ENCODE results near the gene NUDT22. TPM values are rescaled to one million over a fixed set of nuclear protein-coding genes. Genes with fewer than 3 reads are reported as not detected.

NUDT22 gene
- total and polyA plus RNA-seq, 2 experiments from 2014 or later, result 33.9 to 67.0 TPM

DNA sequence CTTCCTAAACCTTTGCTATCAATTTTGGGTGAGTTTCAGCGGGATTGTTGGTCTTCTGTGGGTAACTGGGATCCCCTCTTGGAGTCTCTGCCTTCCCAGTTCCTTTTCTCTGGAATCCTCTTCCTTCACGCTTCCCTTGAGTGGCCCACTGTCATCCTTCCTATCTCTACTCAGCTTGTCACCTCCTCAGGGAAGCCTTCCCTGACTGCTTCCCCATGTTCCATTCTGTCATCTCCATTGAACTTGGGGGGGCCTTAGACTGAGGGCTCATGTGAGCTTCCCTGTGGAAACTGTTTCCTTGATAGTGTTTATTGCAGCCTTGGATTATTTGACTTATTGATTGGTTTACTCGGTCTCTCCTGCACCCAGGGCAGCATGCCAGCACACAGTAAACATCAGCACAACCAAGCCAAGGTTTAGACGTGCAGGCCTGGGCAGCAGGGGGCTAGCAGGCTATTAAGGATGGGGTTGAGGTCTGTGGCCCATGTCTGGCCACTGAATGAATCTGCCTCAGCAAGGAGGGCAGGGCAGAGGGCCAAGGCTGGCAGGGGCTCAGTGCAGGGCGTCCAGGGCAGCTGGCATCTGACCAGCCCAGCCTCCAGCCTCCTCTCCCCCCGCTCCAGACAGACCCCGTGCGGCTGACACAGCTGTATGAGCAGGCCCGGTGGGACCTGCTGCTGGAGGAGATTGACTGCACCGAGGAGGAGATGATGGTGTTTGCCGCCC is 7.3 kb upstream of the NUDT22 start (continued):
- TF ChIP-seq ZNF331 (CRISPR knock-in tag; IDR thresholded peaks at IDR 0.05; ENCODE audit: low read depth), result no peak
- no peak for TF ChIP-seq JUNB (IDR thresholded peaks at IDR 0.05; ENCODE audit: unreplicated experiment)
- TF ChIP-seq STAT1 (IDR thresholded peaks at IDR 0.05; ENCODE audit: unreplicated experiment), result no peak
- no peak for TF ChIP-seq EZH2 (IDR thresholded peaks at IDR 0.05; ENCODE audit: low read depth, unreplicated experiment)
- no peak for TF ChIP-seq CREB1 (CRISPR knock-in tag; IDR thresholded peaks at IDR 0.05; ENCODE audit: low read depth)
- TF ChIP-seq, protein P1, sequence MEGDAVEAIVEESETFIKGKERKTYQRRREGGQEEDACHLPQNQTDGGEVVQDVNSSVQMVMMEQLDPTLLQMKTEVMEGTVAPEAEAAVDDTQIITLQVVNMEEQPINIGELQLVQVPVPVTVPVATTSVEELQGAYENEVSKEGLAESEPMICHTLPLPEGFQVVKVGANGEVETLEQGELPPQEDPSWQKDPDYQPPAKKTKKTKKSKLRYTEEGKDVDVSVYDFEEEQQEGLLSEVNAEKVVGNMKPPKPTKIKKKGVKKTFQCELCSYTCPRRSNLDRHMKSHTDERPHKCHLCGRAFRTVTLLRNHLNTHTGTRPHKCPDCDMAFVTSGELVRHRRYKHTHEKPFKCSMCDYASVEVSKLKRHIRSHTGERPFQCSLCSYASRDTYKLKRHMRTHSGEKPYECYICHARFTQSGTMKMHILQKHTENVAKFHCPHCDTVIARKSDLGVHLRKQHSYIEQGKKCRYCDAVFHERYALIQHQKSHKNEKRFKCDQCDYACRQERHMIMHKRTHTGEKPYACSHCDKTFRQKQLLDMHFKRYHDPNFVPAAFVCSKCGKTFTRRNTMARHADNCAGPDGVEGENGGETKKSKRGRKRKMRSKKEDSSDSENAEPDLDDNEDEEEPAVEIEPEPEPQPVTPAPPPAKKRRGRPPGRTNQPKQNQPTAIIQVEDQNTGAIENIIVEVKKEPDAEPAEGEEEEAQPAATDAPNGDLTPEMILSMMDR (conservative IDR thresholded peaks at IDR 0.05; ENCODE audit: low read depth in 2 of 2), result no peak
- TF ChIP-seq, protein P2, sequence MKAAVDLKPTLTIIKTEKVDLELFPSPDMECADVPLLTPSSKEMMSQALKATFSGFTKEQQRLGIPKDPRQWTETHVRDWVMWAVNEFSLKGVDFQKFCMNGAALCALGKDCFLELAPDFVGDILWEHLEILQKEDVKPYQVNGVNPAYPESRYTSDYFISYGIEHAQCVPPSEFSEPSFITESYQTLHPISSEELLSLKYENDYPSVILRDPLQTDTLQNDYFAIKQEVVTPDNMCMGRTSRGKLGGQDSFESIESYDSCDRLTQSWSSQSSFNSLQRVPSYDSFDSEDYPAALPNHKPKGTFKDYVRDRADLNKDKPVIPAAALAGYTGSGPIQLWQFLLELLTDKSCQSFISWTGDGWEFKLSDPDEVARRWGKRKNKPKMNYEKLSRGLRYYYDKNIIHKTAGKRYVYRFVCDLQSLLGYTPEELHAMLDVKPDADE (IDR thresholded peaks at IDR 0.05), result no peak
- TF ChIP-seq, protein P3, sequence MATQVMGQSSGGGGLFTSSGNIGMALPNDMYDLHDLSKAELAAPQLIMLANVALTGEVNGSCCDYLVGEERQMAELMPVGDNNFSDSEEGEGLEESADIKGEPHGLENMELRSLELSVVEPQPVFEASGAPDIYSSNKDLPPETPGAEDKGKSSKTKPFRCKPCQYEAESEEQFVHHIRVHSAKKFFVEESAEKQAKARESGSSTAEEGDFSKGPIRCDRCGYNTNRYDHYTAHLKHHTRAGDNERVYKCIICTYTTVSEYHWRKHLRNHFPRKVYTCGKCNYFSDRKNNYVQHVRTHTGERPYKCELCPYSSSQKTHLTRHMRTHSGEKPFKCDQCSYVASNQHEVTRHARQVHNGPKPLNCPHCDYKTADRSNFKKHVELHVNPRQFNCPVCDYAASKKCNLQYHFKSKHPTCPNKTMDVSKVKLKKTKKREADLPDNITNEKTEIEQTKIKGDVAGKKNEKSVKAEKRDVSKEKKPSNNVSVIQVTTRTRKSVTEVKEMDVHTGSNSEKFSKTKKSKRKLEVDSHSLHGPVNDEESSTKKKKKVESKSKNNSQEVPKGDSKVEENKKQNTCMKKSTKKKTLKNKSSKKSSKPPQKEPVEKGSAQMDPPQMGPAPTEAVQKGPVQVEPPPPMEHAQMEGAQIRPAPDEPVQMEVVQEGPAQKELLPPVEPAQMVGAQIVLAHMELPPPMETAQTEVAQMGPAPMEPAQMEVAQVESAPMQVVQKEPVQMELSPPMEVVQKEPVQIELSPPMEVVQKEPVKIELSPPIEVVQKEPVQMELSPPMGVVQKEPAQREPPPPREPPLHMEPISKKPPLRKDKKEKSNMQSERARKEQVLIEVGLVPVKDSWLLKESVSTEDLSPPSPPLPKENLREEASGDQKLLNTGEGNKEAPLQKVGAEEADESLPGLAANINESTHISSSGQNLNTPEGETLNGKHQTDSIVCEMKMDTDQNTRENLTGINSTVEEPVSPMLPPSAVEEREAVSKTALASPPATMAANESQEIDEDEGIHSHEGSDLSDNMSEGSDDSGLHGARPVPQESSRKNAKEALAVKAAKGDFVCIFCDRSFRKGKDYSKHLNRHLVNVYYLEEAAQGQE (IDR thresholded peaks at IDR 0.05; ENCODE audit: unreplicated experiment), result no peak

DNA sequence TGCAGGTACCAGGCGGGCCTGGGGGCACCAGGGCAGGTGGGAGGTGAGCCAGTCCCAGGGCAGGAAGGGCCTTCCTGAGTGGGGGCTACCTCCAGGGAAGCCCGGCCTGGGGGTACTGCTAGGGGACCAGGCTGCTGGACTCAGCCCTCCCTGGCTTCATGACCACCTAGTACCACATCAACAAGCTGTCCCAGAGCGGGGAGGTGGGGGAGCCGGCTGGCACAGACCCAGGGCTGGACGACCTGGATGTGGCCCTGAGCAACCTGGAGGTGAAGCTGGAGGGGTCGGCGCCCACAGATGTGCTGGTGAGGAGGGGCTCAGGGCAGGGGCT is 6.8 kb upstream of the NUDT22 start:
- H3K36me3 Mint-ChIP-seq (ENCODE audit: low read depth), result peaks cover 11% of the 10 kb centered on the region; the same call in 2 of the 3 replicates
- Histone ChIP-seq H4K20me1 (replicated peaks; ENCODE audit: insufficient read depth) (no peaks in the 10 kb centered on the region), H2AFZ (no peak overlapping the region), H3K4me1 (ENCODE audit: insufficient read depth) (no peaks in the 10 kb centered on the region), H3K4me3 (no peak overlapping the region), H3K79me2 (replicated peaks; ENCODE audit: insufficient read depth) (no peaks in the 10 kb centered on the region), H3K4me2 (no peak overlapping the region), H3K9me2 (ENCODE audit: insufficient read depth) (no peaks in the 10 kb centered on the region), H3F3A (replicated peaks; ENCODE audit: low read depth) (0 out of 2 replicates have a peak, but pooled peaks cover 3% of the 10 kb centered on the region), H3K27me3 (ENCODE audit: insufficient read depth) (no peaks in the 10 kb centered on the region), H3K36me3 (ENCODE audit: insufficient read depth) (peaks cover 4% of the 10 kb centered on the region; the same call in 1 of the 2 replicates), H3K27ac (ENCODE audit: low read depth) (no peak overlapping the region)
- DNase-seq (ENCODE audit: low spot score) (no peak), ATAC-seq (no peak)
- H3K4me1 Mint-ChIP-seq, result peaks cover 4% of the 10 kb centered on the region; the same call in 1 of the 3 replicates
- no peak overlapping the region for H3K4me3 Mint-ChIP-seq
- no peaks in the 10 kb centered on the region for H3K9me3 Mint-ChIP-seq
- H3K27me3 Mint-ChIP-seq (ENCODE audit: insufficient read depth, low read depth, poor library complexity), result peaks cover 5% of the 10 kb centered on the region
- no peak overlapping the region for H3K27ac Mint-ChIP-seq
- TF ChIP-seq, protein P3 (IDR thresholded peaks at IDR 0.05; ENCODE audit: unreplicated experiment), result no peak
- TF ChIP-seq EZH2phosphoT487 (IDR thresholded peaks at IDR 0.05; ENCODE audit: unreplicated experiment) (no peak), CREB1 (CRISPR knock-in tag; IDR thresholded peaks at IDR 0.05; ENCODE audit: low read depth) (no peak), JUNB (IDR thresholded peaks at IDR 0.05; ENCODE audit: unreplicated experiment) (no peak), POLR2AphosphoS5 (IDR thresholded peaks at IDR 0.05; ENCODE audit: low read depth) (no peak), ZNF114 (CRISPR knock-in tag; IDR thresholded peaks at IDR 0.05) (no peak), NANOG (IDR thresholded peaks at IDR 0.05; ENCODE audit: borderline replicate concordance) (no peak)
- TF ChIP-seq, protein P1 (conservative IDR thresholded peaks at IDR 0.05; ENCODE audit: low read depth in 2 of 2), result no peak

Measured in GM23338 (cell line).